COLO668 (cell line): ENCODE results near the gene ABCA9.
"Not testable (repeated sequence)": the region's sequence is repeated elsewhere in the genome, so short reads cannot be mapped to it uniquely, and the experiment has no call there.

ENCODE experiments used
- DNase-seq: peaks from one replicate; lab custom pipeline; 2025; ENCODE audit not compliant: unreplicated experiment; lab: John Stamatoyannopoulos, UW

ABCA9 gene, protein sequence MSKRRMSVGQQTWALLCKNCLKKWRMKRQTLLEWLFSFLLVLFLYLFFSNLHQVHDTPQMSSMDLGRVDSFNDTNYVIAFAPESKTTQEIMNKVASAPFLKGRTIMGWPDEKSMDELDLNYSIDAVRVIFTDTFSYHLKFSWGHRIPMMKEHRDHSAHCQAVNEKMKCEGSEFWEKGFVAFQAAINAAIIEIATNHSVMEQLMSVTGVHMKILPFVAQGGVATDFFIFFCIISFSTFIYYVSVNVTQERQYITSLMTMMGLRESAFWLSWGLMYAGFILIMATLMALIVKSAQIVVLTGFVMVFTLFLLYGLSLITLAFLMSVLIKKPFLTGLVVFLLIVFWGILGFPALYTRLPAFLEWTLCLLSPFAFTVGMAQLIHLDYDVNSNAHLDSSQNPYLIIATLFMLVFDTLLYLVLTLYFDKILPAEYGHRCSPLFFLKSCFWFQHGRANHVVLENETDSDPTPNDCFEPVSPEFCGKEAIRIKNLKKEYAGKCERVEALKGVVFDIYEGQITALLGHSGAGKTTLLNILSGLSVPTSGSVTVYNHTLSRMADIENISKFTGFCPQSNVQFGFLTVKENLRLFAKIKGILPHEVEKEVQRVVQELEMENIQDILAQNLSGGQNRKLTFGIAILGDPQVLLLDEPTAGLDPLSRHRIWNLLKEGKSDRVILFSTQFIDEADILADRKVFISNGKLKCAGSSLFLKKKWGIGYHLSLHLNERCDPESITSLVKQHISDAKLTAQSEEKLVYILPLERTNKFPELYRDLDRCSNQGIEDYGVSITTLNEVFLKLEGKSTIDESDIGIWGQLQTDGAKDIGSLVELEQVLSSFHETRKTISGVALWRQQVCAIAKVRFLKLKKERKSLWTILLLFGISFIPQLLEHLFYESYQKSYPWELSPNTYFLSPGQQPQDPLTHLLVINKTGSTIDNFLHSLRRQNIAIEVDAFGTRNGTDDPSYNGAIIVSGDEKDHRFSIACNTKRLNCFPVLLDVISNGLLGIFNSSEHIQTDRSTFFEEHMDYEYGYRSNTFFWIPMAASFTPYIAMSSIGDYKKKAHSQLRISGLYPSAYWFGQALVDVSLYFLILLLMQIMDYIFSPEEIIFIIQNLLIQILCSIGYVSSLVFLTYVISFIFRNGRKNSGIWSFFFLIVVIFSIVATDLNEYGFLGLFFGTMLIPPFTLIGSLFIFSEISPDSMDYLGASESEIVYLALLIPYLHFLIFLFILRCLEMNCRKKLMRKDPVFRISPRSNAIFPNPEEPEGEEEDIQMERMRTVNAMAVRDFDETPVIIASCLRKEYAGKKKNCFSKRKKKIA (N-terminal part only)

DNA sequence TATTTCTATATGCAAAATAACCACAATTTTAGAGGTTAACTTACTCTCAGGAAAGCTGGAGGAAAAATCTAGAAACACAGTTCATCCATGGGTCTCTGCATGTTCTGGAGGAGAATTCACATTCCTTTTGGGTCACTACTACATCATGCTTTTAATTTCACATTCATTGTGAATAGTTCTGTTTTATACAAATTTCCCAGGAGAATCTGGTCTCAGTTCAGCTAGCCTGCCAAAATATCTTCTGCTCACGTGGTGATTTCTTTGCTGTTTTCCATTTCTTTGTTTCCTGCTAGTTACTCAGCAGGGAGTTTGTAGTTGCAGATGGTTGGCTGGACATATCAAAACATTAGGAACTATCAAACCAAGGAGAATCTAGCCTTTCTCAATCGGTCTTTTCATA, at the start of gene ABCA9:
Gene ABCA9 (minus strand): TSS at position 106 of the 400 bp plus-strand sequence. CDS start 9,801 bp downstream, outside the sequence.
- DNase-seq = no peak

DNA sequence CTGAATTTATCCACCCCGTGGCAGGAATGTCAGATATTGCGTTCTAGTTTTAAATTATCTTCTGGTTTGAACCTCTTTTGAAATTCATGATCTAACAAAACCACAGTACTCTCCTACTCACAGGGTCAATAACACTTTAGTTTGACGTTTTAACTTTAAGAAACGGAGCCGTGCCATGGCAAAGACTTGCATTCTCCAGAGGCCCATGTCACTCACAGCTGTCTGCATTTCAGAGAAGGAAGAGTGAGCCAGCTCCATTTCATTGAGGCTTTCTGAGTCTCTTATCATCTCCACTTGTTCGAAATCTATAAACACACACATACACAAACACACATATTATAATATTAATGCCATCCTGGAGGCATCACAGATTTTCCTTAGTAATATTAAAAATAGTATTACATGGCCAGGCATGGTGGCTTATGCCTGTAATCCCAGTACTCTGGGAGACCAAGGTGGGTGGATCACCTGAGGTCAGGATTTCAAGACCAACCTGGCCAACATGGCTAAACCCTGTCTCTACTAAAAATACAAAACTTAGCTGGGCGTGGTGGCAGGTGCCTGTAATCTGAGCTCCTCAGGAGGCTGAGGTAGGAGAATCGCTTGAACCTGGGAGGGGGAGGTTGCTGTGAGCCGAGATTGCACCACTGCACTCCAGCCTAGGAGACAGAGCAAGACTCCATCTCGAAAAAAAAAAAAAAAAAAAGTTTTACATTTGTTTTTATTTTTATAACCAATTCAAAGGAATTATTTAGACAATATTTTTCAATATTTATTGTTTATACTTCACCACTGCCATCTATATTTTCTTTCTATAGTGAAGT, 45.4 kb upstream of the ABCA9 start:
- DNase-seq = no peak

DNA sequence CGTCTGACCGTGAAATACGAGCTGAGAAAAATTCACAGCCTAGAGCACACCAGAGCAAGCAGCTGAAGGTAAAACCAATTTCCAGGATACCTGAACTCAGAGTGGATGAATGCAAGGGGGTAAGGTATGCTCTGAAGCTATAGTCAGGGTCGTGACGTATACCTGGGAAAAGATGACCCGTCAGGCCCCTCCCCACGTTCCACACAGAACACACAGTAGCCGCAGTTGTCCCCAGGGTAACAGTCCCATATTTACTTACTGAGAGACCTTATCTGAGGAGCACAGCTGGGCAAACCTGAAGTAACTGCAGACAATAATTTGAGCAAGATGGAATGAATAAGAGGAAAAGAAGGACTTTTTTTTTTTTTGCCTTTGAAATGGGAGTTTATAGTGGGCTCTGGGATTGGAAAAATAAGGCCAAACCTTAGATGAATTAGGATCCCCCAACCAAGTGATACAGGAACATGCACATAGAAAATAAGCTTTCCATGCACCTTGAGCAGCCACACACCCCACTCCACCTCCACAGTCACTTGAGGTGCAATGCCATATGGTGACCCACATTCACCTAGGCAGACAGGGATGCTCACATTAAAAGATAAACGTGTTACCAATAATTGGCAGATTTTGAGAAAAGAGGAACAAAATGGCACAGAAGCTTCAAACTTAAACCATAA, 43.0 kb upstream of the ABCA9 start:
- DNase-seq = no peak

DNA sequence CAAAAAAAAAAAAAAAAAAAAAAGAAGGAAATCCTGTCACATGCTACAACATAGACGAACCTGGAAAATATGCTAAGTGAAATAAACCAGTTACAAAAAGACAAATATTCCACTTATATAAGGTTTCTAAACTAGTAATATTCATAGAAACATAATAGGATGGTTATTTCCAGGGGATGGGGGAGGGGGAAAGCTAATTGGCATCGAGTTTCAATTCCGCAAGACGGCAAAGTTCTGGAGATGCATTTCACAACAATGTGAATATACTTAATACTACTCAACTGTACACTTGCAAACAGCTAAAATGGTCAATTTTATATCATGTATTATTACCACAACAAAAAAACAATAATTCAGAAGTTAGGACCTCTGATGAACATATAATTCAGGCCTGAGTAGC, 37.9 kb upstream of the ABCA9 start:
- no peak for DNase-seq

DNA sequence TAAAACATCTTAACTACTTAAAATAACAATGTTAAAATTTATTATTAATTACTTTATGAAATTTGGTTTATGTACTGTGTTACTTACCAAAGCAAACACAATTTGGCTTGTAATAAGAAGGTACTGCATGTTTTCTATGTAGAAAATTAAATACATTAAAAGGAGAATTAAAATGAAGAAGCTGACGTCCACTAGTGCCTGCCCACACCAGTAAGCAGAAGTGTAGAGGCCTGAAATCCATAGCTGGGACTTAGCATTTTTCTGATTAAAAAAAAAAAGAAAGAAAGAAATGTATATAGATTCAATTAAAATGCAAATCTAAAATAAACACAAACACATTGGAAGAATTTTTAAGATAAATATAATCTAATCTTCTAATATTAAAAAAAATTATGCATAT, 35.8 kb upstream of the ABCA9 start:
- no peak for DNase-seq

DNA sequence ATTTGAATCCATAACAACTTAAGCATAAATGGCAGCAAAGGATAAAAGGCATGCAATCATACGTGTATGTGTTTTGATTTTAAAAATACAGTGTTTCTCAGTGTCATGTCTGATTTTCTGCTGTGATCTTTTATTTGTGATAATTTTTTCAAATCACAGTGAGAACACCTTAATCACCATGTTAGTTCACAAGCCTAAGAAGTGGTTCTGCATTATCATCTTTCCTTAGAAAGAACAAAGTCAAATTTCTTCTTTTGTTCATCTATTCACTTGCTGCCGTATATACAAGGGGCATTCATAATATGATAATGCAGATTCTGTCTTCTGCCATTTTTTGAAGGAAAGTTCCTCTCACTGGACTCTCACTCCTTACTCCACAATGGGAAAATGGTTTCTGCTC, 33.3 kb upstream of the ABCA9 start:
- DNase-seq = no peak

DNA sequence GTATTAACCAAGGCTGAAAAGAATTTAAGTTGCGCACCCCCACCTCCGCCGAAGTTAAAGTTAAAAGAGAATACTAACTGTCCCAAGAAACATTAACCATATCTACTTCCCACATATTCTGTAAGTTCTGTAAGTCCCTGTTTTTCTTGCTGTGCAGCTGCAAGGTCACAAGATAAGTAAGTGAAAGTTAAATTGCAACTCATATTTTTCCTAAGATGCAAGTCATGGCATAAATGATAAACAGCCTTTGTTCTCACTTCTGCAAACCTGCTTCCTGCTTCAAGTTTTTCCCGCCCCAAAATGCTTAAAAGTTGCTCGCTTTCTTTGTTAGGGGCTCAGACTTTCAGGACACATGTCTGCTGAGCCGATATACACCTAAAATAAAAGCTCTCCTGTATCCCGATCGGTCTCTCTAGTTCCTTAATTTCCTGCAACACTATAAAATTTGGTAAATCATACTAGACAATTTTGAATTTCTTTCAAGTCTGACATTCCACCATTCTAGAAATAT, 32.6 kb upstream of the ABCA9 start:
- no peak for DNase-seq

DNA sequence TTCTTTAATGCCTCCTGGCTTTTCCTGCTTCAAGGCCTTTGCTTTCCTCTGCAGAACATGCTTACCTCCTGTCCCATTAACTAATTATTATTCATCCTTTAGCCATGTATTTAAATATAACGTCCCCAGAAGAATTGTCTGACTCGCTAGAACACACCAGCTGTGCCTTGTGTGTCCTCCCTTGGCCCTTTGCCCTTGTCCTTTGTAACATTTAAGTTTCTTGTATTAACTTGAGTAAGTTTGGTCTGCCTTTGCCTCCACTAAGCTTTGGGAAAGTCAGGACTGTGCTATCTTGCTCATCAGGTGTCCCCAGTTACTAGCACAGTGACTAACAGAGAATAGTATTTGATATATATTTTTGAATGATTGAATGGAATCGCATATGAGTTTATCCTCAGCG, 29.6 kb upstream of the ABCA9 start:
- no peak for DNase-seq

DNA sequence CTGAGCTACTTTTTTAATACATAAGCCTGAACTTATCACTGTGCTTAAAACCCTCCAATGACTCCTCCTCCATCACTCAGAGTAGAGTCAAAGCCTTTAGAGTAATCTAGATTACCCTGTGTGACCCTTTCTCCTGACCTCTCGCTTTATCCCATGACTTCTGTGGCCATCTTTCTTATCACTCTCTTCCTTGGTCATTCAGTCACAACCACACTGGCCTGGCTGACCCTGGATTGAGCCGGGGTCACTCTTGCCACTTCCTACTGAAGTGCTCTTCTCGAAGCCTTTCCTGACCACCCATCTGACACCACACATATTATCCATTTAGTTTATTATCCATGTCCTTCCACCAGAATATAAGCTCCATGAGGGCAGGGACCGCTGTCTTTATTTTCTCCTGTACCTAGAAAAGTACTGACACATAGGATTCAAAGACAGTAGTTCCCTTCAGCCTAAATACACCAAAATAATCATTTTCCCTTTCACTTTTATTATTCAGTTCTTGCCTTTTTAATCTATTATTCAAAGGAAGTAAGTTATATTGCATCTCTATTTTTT, 28.0 kb upstream of the ABCA9 start:
- DNase-seq = no peak

DNA sequence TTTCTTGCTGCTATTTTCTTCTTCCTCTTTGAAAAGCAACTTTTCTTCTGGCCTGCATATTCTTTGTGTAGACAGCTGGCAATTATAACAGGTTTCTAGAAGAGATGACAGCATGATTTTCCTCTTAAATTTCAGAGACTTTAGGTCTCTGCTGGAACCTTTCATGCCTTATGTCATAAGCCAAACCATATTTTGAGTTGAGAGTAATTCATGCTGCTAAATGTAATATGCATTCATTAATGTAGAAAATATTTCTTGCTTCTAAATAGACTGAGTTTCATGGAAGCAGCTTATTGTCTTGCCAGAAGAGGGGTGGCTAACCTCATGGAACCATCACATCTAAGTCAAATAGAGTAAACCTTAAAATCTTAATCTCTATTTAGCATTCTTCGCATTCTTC, 25.9 kb upstream of the ABCA9 start:
- no peak for DNase-seq

DNA sequence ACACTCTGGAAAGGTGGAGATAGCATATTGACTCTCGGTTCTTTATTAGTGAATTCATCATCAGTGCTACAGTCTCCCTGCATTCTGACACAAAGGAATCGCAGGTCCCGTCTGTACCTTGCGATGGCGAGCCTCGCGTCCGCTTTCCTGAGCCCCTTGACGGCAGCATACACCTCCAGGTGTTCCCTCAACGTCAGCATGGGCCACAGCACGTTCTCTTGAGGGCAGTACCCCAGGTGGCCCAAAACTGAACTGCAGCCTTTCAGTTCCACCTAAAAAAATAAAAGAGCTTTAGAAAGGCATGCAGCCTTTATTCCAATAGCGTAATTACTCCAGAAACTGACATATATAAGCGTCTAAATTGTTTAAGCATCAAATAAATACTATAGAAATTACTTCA, 24.2 kb upstream of the ABCA9 start:
- DNase-seq = no peak

DNA sequence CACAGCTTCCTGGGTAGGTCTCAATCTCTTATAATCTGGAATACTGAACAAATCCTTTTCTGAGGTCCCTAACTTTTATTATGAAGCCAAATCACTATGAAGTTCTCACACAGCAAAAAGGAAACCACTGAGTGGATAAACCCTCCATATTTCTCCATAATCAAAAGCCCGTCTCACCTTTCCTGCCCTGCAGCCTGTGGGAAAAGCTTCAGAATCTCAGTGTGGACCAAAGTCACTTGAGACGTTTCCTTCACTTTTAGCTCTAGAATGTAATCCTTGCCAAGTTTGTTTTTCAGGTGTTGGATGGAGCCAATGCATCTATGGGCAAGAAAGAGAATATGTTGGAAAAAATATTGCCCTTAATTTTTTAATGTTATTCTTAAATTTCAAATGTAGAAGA, 22.0 kb upstream of the ABCA9 start:
- no peak for DNase-seq

DNA sequence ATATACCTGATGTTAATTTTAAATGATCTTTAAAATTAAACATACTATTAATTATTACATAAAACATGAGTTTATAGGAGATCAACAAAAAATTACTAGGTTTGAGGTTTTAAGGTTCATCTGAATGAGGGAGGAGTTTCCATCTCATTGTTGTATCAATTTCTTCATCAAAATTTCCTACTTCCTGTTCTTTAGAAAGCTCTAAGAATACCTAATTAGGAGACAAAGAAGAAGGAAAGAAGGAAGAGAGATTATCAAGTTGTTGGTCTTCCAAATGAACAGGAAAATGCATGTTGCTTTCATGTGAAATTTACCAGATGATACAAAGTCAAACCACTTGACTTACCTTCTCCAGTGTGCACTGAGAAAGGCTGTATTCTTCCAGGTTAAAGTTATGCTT, 18.1 kb upstream of the ABCA9 start:
- DNase-seq = no peak

DNA sequence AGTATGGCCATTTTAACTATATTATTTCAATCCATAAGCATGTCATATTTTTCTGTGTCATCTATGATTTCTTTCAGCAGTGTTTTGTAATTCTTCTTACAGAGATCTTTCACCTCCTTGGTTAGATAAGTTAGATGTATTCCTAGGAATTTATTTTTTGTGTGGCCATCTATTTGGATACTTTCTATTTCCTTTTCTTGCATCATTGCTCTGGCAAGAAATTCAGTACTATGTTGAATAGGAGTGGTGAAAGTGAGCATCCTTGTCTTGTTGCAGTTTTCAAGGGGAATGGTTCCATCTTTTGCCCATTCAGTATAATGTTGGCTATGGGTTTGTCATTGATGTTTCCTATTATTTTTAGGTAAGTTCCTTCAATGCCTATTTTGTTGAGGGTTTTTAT, 15.1 kb upstream of the ABCA9 start:
- DNase-seq = no peak

DNA sequence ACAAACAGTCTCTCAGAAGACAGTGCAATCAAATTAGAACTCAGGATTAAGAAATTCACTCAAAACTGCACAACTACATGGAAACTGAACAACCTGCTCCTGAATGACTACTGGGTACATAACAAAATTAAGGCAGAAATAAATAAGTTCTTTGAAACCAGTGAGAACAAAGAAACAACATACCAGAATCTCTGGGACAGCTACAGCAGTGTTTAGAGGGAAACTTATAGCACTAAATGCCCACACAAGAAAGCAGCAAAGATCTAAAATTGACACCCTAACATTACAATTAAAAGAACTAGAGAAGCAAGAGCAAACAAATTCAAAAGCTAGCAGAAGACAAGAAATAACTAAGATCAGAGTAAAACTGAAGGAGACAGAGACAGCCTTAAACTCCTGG, 12.7 kb upstream of the ABCA9 start:
- not testable (repeated sequence) for DNase-seq

DNA sequence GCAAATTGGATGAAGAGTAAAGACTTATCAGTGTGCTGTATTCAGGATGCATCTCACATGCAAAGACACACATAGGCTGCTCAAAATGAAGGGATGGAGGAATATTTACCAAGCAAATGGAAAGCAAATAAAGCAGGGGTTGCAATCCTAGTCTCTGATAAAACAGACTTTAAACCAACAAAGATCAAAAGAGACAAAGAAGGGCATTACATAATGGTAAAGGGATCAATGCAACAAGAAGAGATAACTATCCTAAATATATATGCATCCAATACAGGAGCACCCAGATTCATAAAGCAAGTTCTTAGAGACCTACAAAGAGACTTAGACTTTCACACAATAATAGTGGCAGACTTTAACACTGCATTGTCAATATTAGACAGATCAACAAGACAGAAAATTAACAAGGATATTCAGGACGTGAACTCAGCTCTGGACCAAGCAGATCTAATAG, 12.1 kb upstream of the ABCA9 start:
- DNase-seq = not testable (repeated sequence)

DNA sequence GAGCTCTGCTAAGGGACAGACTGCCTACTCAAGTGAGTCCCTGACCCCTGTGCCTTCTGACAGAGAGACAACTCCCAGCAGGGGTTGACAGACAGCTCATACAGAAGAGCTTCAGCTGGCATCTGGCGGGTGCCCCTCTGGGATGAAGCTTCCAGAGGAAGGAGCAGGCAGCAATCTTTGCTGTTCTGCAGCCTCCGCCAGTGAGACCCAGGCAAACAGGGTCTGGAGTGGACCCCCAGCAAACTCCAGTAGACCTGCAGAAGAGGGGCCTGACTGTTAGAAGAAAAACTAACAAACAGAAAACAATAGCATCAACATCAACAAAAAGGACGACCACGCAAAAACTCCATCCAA, 10.5 kb upstream of the ABCA9 start:
- DNase-seq = not testable (repeated sequence)

DNA sequence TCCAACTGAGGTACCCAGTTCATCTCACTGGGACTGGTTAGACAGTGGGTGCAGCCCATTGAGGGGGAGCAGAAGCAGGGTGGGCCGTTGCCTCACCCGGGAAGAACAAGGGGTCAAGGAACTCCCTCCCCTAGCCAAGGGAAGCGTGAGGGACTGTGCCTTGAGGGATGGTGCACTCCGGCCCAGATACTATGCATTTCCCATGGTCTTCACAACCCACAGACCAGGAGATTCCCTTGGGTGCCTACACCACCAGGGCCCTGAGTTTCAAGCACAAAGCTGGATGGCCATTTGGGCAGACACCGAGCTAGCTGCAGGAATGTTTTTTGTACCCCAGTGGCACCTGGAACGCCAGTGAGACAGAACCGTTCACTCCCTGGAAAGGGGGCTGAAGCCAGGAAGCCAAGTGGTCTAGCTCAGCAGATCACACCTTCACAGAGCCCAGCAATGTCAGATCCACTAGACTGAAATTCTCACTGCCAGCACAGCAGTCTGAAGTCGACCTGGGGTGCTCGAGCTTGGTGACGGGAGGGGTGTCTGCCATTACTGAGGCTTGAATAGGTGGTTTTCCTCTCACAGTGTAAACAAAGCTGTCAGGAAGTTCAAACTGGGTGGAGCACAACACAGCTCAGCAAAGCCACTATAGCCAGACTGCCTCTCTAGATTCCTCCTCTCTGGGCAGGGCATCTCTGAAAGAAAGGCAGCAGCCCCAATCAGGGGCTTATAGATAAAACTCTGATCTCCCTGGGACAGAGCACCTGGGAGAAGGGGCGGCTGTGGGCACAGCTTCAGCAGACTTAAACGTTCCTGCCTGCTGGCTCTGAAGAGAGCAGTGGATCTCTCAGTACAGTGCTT, 9.9 kb upstream of the ABCA9 start:
- DNase-seq = peak; percentile 7
